ENCODE results near the gene CCT3. TPM values are rescaled to one million over a fixed set of nuclear protein-coding genes. Genes with fewer than 3 reads are reported as not detected.
"Not testable (repeated sequence)": the region's sequence is repeated elsewhere in the genome, so short reads cannot be mapped to it uniquely, and the experiment has no call there.

CCT3 gene
- total RNA-seq, 1 donor from 2014 or later: 623 TPM

- peaks cover 3% of the 10 kb centered on the region for H3K9me3 Mint-ChIP-seq
- intact Hi-C loops (cut with micrococcal nuclease): loop anchor here (5.0 kb wide), 2 partner anchors 166 to 284 kb away; partner anchors contain the start of genes LAMTOR2, MEF2D and UBQLN4
- peaks cover 3% of the 10 kb centered on the region for H3K27me3 Mint-ChIP-seq
- peak overlapping the region; percentile 99 for H3K4me3 Mint-ChIP-seq
- peaks cover 26% of the 10 kb centered on the region for H3K4me1 Mint-ChIP-seq
- peak overlapping the region; percentile 71 for H3K27ac Mint-ChIP-seq
- peaks cover 57% of the 10 kb centered on the region for H3K36me3 Mint-ChIP-seq (ENCODE audit: low read depth)
- no peak for DNase-seq
These were observed 1.9 kb downstream of the CCT3 start for GRCh38 chr1:156336242-156336641.

DNA sequence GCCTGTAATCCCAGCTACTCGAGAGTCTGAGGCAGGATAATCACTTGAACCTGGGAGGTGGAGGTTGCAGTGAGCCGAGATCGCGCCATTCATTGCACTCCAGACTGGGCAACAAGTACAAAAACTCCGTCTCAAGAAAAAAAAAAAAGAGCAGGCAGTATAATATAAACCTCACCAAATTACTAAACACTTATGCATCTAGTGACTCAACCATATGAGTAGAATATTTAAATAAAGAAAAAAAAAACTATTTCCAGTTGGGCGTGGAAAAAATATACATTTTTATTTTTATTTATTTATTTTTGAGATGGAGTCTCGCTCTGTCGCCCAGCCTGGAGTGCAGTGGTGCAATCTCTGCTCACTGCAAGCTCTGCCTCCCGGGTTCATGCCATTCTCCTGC lies 14.9 kb downstream of the CCT3 start:
- H3K4me1 Mint-ChIP-seq; H3K27me3 Mint-ChIP-seq; H3K27ac Mint-ChIP-seq; H3K4me3 Mint-ChIP-seq; intact Hi-C loops (cut with micrococcal nuclease); DNase-seq; H3K9me3 Mint-ChIP-seq: not testable (repeated sequence)
- H3K36me3 Mint-ChIP-seq (ENCODE audit: low read depth): peaks cover 59% of the 10 kb centered on the region

- intact Hi-C loops (cut with micrococcal nuclease): no loop called here
- no peak overlapping the region for H3K4me3 Mint-ChIP-seq
- H3K27ac Mint-ChIP-seq: no peak overlapping the region
- no peaks in the 10 kb centered on the region for H3K27me3 Mint-ChIP-seq
- H3K4me1 Mint-ChIP-seq: no peaks in the 10 kb centered on the region
- H3K9me3 Mint-ChIP-seq: no peaks in the 10 kb centered on the region
- H3K36me3 Mint-ChIP-seq (ENCODE audit: low read depth): peaks cover 75% of the 10 kb centered on the region
- DNase-seq: no peak
These were observed 17.5 kb downstream of the CCT3 start for GRCh38 chr1:156320560-156320959.

GRCh38 chr1:156319664-156320063 lies 18.4 kb downstream of the CCT3 start:
- Mint-ChIP-seq H3K9me3 (no peaks in the 10 kb centered on the region), H3K27me3 (no peaks in the 10 kb centered on the region), H3K27ac (no peak overlapping the region), H3K36me3 (ENCODE audit: low read depth) (peaks cover 72% of the 10 kb centered on the region), H3K4me3 (no peak overlapping the region), H3K4me1 (no peaks in the 10 kb centered on the region)
- intact Hi-C loops (cut with micrococcal nuclease): loop anchor here (5.0 kb wide), 1 partner anchor 172 kb away; no protein-coding TSS in a partner anchor
- peak; percentile 68 for DNase-seq

- no peak overlapping the region for H3K27ac Mint-ChIP-seq
- no peak for DNase-seq
- no peaks in the 10 kb centered on the region for H3K4me1 Mint-ChIP-seq
- peaks cover 75% of the 10 kb centered on the region for H3K36me3 Mint-ChIP-seq (ENCODE audit: low read depth)
- H3K27me3 Mint-ChIP-seq: no peaks in the 10 kb centered on the region
- intact Hi-C loops (cut with micrococcal nuclease): loop anchor here (5.0 kb wide), 1 partner anchor 170 kb away; no protein-coding TSS in a partner anchor
- H3K9me3 Mint-ChIP-seq: no peaks in the 10 kb centered on the region
- no peak overlapping the region for H3K4me3 Mint-ChIP-seq
These were observed 21.2 kb downstream of the CCT3 start for GRCh38 chr1:156316909-156317308.

DNA sequence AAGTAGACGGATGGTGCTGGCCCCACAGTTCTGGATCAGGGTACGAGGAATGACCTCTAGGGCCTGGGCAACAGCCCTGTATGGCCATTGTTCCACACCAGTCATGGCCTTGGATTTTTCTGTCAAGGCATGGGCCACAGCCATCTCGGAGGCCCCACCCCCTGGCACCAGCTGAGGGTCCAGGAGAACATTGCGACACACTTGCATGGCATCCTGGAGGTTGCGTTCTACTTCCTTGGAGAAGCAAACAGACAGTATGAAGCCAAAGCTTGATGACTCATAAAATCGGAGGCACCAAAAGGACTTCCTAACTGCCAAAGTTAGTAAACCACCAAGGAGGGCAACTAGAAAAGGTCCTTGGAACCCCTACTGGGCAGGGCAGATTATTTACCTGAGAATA lies 27.1 kb downstream of the CCT3 start:
- H3K27me3 Mint-ChIP-seq: no peaks in the 10 kb centered on the region
- no peak overlapping the region for H3K4me3 Mint-ChIP-seq
- H3K36me3 Mint-ChIP-seq (ENCODE audit: low read depth): peaks cover 62% of the 10 kb centered on the region
- H3K4me1 Mint-ChIP-seq: no peaks in the 10 kb centered on the region
- intact Hi-C loops (cut with micrococcal nuclease): no loop called here
- no peak overlapping the region for H3K27ac Mint-ChIP-seq
- H3K9me3 Mint-ChIP-seq: no peaks in the 10 kb centered on the region
- no peak for DNase-seq

- intact Hi-C loops (cut with micrococcal nuclease): no loop called here
- H3K4me1 Mint-ChIP-seq: no peaks in the 10 kb centered on the region
- H3K9me3 Mint-ChIP-seq: no peaks in the 10 kb centered on the region
- H3K27me3 Mint-ChIP-seq: no peaks in the 10 kb centered on the region
- no peak overlapping the region for H3K27ac Mint-ChIP-seq
- peaks cover 44% of the 10 kb centered on the region for H3K36me3 Mint-ChIP-seq (ENCODE audit: low read depth)
- DNase-seq: no peak
- H3K4me3 Mint-ChIP-seq: no peak overlapping the region
These were observed 30.0 kb downstream of the CCT3 start for GRCh38 chr1:156308078-156308477.

GRCh38 chr1:156305215-156305614 lies 32.9 kb downstream of the CCT3 start:
- Mint-ChIP-seq H3K27me3 (no peaks in the 10 kb centered on the region), H3K27ac (no peak overlapping the region), H3K4me3 (no peak overlapping the region), H3K36me3 (ENCODE audit: low read depth) (peaks cover 27% of the 10 kb centered on the region), H3K4me1 (no peaks in the 10 kb centered on the region), H3K9me3 (no peaks in the 10 kb centered on the region)
- intact Hi-C loops (cut with micrococcal nuclease): no loop called here
- DNase-seq: no peak

DNA sequence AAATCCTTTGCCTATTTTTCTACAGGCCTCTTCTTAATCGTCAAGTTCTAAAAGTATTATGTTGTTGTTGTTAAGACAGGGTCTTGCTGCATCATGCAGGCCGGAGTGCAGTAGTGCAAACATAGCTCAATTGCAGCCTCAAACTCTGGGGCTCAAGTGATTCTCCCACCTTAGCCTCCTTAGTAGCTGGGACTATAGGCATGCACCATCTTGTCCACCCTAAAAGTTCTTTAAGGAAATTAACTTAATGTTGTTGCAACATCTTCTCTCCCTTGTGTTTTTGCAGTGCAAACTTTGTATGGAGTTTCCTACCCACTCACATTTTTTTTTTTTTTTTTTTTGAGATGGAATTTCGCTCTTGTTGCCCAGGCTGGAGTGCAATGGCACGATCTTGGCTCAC lies 34.9 kb downstream of the CCT3 start:
- no peak for DNase-seq
- Mint-ChIP-seq H3K36me3 (ENCODE audit: low read depth) (peaks cover 14% of the 10 kb centered on the region), H3K4me1 (no peaks in the 10 kb centered on the region), H3K4me3 (no peak overlapping the region), H3K27ac (no peak overlapping the region), H3K9me3 (no peaks in the 10 kb centered on the region), H3K27me3 (no peaks in the 10 kb centered on the region)
- intact Hi-C loops (cut with micrococcal nuclease): no loop called here

DNA sequence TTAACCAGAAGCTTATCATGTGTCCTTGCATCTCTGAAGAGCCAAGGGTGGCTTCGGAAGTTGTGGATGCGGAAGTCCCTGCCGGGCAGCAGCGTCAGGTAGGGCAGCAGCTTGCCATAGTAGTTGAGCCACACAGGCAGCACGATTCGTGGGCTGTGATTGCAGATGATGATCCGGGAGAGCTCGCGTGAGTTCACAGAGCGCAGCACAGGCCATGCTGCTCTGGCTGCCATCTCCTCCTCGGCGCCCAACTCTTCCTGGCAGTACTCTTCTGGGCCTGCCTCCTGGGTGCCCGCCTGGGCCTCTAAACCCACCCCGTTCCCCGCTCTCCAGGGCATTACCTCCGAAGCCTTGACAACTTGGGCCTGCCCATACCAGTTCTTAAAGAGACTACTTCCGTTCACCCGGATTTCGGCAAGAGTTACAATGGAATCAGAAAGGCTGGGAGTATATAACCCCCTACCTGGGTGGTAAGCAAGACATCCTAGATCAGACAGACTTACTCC lies 39.2 kb downstream of the CCT3 start, which contains the start of gene VHLL:
Gene VHLL, minus strand, starts transcription at position 456 of the 506 bp plus-strand sequence. Its CDS starts 118 bp downstream, at position 338.
- intact Hi-C loops (cut with micrococcal nuclease): no loop called here
- no peaks in the 10 kb centered on the region for H3K9me3 Mint-ChIP-seq
- no peak for DNase-seq
- peaks cover 15% of the 10 kb centered on the region for H3K4me1 Mint-ChIP-seq
- H3K36me3 Mint-ChIP-seq (ENCODE audit: low read depth): no peaks in the 10 kb centered on the region
- no peak within 1 kb of the TSS for H3K4me3 Mint-ChIP-seq
- H3K27ac Mint-ChIP-seq: no peak within 1 kb of the TSS
- H3K27me3 Mint-ChIP-seq: no peaks in the 10 kb centered on the region

DNA sequence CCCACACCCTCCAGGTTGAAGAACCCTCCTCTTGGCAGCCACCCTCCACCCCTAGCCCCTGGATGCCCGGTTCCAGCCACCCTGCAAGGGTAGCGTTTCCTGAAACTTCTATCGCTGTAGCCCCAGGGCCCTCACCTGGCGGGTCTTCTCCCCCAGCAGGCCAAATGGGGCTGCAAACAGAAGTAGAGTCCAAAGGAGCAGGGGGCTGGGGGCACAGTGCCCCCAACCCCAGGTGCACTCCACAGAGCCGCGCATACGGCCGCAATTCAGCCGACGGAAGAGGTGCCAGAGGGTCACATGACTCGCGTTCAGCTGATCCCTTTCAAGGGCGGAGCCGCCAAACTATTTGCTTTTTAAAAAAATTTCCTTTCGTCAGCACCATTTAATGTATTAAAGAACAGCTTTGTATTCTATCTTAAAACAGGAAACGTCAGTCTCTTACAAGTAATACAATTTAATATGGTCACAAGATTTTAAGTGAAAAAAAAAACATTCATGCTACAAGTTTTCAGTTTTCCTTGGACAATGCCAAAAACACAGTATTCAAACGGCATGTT lies 42.6 kb downstream of the CCT3 start, which contains the start of gene GLMP:
Gene GLMP, minus strand, starts transcription at position 289 of the 557 bp plus-strand sequence. Its CDS starts 34 bp downstream, at position 255.
- intact Hi-C loops (cut with micrococcal nuclease): loop anchor here (1.0 kb wide), 1 partner anchor 12 kb away; no protein-coding TSS in a partner anchor
- H3K4me1 Mint-ChIP-seq: peaks cover 18% of the 10 kb centered on the region

GRCh38 chr1:156293895-156294294 lies 44.2 kb downstream of the CCT3 start:
- intact Hi-C loops (cut with micrococcal nuclease): no loop called here
- Mint-ChIP-seq H3K27me3 (no peaks in the 10 kb centered on the region), H3K4me1 (peaks cover 18% of the 10 kb centered on the region), H3K4me3 (no peak overlapping the region), H3K9me3 (no peaks in the 10 kb centered on the region), H3K36me3 (ENCODE audit: low read depth) (peaks cover 6% of the 10 kb centered on the region), H3K27ac (no peak overlapping the region)
- DNase-seq: no peak

More for the DNA sequence above, 42.6 kb downstream of the CCT3 start, which contains the start of gene GLMP:
- peaks cover 4% of the 10 kb centered on the region for H3K36me3 Mint-ChIP-seq (ENCODE audit: low read depth)
- peak within 1 kb of the TSS; percentile 74 for H3K27ac Mint-ChIP-seq
- peak within 1 kb of the TSS; percentile 93 for H3K4me3 Mint-ChIP-seq
- H3K9me3 Mint-ChIP-seq: no peaks in the 10 kb centered on the region
- DNase-seq: peak; percentile 88
- no peaks in the 10 kb centered on the region for H3K27me3 Mint-ChIP-seq

- intact Hi-C loops (cut with micrococcal nuclease): no loop called here
- Mint-ChIP-seq H3K36me3 (ENCODE audit: low read depth) (peaks cover 9% of the 10 kb centered on the region), H3K4me1 (peaks cover 18% of the 10 kb centered on the region), H3K27me3 (no peaks in the 10 kb centered on the region), H3K9me3 (no peaks in the 10 kb centered on the region), H3K4me3 (no peak overlapping the region), H3K27ac (no peak overlapping the region)
- DNase-seq: no peak
These were observed 45.0 kb downstream of the CCT3 start for GRCh38 chr1:156293098-156293434.

- no peaks in the 10 kb centered on the region for H3K27me3 Mint-ChIP-seq
- H3K4me1 Mint-ChIP-seq: peaks cover 18% of the 10 kb centered on the region
- H3K27ac Mint-ChIP-seq: no peak overlapping the region
- H3K9me3 Mint-ChIP-seq: no peaks in the 10 kb centered on the region
- peak; percentile 67 for DNase-seq
- H3K4me3 Mint-ChIP-seq: peak overlapping the region; percentile 50
- intact Hi-C loops (cut with micrococcal nuclease): no loop called here
- H3K36me3 Mint-ChIP-seq (ENCODE audit: low read depth): peaks cover 9% of the 10 kb centered on the region
These were observed 46.6 kb downstream of the CCT3 start for GRCh38 chr1:156291226-156292061.

Measured in activated CD4-positive, alpha-beta T cell treated with anti-CD3 and anti-CD28 coated beads, Interleukin-2, amount 10 ng/mL, durations not matched to agents 24 days and 14 days (primary cell).